Measurements from ENCODE around the gene TTC9B.
A peak's percentile ranks its signal among the peaks of the same experiment; 100 is the strongest.
"Not testable (repeated sequence)": the region's sequence is repeated elsewhere in the genome, so short reads cannot be mapped to it uniquely, and the experiment has no call there.

TTC9B gene

DNA sequence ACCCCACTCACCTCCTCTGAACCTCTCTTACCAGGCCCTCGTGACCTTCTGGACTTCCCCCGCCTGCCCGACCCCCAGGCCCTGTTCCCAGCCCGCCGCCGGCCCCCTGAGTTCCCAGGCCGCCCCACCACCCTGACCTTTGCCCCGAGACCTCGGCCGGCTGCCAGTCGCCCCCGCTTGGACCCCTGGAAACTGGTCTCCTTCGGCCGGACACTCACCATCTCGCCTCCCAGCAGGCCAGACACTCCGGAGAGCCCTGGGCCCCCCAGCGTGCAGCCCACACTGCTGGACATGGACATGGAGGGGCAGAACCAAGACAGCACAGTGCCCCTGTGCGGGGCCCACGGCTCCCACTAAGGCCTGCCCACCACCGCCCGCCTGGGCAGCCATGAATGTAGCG, 3.2 kb downstream of the TTC9B start:
- DNase-seq (ENCODE audit: low read depth) = no peak

DNA sequence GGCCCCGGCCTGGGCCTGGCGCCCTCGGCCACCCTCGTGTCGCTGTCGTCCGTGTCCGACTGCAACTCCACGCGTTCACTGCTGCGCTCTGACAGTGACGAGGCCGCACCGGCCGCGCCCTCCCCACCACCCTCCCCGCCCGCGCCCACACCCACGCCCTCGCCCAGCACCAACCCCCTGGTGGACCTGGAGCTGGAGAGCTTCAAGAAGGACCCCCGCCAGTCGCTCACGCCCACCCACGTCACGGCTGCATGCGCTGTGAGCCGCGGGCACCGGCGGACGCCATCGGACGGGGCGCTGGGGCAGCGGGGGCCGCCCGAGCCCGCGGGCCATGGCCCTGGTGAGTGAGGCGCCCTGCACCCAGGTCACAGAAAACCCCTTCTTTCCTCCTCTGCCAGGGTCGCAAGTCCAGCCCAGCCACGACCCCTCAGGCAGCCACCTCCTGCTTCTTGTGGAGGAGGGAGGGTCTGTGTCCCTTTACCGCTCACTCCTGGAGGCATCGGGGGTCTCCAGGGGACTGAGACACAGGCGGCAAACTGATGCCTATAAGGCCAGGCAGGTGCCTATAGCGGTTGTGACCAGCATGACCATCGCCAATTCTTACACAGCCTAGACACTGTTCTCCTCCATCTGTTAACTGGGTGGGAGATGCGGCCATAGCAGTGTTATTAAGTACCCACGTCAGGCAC, 4.2 kb downstream of the TTC9B start:
- no peak for DNase-seq (ENCODE audit: low read depth)

DNA sequence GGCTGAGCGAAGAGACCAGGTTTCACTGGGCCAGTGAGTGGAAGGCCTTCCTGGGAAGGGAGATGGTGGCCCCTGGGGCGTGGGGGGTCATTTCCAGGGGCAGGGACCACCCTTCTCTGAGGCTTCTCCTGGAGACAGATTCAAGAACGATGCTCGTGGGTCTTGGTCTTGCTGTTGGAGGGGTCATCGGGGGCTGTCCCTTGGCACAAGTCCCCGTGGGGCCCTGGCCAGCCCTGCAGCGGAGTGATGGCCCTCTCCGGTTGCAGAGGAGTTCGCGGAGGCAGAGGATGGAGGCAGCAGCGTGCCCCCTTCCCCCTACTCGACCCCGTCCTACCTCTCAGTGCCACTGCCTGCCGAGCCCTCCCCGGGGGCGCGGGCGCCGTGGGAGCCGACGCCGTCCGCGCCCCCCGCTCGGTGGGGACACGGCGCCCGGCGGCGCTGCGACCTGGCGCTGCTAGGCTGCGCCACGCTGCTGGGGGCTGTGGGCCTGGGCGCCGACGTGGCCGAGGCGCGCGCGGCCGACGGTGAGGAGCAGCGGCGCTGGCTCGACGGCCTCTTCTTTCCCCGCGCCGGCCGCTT, 4.8 kb downstream of the TTC9B start:
- DNase-seq (ENCODE audit: low read depth) = no peak

- DNase-seq (ENCODE audit: low read depth) = no peak
Measured at GRCh38 chr19:40210889-40211288, 7.3 kb downstream of the TTC9B start.

DNA sequence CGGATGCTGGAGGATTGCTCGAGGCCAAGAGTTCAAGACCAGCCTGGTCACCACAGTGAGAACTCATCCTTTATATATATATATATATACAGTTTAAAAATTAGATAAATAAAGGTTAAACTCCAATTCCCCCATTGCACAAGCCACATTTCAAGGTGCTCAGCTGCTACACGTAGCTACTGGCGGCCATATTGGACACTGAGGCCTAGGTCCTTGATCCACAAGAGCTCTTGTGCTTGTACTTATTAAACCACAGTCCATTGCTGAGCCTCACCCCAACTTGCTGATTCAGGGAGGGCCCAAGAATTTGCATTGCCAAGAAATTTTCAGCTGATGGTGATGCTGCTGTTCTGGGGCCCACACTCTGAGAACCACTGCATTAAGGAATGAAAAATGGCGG, 9.6 kb downstream of the TTC9B start:
- DNase-seq (ENCODE audit: low read depth) = no peak

- no peak for DNase-seq (ENCODE audit: low read depth)
Measured at GRCh38 chr19:40205760-40206159, 12.4 kb downstream of the TTC9B start.

DNA sequence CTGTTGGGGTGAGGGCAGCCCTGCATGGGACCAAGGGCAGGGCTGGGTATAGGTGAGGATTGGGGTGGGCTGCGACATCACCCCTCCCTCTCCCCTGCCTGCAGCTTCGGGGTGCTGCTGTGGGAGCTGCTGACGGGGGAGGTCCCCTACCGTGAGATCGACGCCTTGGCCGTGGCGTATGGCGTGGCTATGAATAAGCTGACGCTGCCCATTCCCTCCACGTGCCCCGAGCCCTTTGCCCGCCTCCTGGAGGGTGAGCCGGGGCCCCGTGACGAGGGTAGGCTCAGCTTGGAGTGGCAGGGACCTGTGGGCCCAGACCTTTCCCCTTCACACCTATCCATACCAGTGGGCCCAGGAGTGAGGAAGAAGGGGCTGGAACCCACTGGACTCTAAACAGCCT, 13.8 kb downstream of the TTC9B start:
- DNase-seq (ENCODE audit: low read depth) = no peak

DNA sequence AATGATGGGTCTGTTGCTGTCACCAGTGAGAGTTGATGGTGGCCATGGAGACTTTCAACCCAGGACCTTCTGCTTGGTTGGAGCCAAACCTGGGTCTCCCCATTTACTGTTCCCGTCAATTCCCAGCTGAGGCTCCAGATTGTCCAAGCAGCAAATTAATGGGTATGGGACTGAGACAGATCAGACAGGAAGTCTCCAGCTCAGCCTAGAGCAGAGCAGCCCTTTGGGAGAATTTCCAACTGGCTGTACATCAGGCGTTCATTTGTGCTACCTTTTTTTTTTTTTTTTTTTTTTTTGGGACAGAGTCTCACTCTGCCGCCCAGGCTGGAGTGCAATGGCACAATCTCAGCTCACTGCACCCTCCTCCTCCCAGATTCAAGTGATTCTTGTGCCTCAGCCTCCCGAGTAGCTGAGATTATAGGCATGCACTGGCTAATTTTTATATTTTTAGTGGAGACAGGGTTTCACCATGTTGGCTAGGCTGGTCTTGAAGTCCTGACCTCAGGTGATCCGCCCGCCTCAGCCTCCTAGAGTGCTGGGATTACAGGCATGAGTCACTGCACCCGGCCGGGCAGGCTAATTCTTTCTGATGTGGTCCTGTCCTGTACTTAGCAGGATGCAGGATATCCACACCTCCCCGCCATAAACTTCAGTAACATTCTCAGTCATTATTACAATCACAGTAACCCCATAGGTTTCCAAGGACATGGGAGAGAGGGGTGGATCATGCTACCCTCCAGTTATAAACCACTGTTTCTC, 17.7 kb downstream of the TTC9B start:
- no peak for DNase-seq (ENCODE audit: low read depth)

DNA sequence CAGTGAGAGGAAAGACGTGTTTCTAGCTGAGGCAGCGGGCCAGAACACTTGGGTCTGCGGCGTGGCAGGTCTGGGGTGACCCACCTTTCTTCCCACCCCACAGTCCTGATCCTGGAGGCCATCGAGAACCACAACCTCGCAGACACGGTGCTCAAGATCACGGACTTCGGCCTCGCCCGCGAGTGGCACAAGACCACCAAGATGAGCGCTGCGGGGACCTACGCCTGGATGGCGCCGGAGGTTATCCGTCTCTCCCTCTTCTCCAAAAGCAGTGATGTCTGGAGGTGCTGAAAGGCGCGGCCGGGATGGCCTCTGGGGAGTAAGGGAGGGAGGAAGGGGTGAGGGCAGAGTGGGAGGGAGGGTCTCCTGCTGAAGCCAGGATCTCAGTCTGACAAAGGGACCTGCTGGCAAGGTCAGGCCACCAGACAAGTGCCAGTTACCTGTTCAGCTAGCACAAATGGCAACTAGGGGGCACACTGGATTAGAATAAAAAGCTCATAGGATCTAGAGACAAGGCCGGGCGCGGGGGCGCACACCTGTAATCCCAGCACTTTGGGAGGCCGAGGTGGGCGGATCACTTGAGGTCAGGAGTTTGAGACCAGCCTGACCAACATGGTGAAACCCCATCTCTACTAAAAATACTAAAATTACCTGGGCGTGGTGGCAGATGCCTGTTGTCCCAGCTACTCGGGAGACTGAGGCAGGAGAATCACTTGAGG, 19.8 kb downstream of the TTC9B start:
- no peak for DNase-seq (ENCODE audit: low read depth)

DNA sequence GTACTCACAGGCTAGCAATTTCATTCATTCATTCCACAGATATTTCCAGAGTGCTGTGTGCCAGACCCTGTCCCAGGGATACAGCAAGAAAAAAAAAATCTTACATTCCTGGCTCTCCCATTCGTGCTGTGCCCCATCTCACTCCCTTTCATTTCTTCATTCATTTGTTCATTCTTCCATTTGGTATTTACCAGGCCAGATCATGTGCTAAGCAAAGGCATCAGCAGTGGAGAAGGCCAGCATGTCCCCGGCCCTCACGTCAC, 24.7 kb downstream of the TTC9B start:
- no peak for DNase-seq (ENCODE audit: low read depth)

DNA sequence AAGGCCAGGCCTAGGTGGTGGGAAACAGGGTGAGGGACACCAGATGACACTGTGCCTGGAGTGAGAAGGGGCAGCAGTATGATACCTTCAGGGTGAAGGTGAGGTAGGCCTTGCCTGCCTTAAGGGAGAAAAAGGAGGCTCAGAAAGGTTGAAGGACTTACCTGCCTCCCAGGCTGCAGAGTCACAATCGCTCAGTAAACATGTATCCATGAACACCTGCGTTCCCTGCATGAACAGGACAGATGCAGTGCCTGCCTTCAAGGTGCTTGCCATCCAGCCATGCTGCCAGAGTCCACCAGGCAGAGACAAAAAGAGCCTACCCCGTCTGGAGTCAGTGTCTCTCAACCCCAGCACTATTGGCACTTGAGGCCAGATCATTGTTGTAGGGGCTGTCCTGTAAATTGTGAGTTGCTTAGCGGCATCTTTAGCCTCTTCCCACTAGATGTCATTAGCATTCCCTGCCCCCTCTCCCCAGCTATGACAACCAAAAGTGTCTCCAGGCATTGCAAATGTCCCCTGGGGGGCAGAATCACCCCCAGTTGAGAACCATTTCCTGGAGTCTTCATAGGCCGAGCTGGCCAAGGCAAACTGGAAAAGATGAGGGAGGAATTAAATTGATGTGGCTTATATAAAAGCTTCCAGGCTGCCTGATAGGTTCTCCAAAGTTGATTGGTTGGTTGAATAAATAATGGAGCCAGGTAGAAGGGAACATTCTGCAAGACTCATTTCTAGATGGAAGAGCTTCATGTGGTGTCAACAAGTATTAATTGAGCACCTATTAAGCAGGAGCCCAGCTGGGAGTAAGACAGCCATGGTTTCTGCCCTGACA, 25.2 kb downstream of the TTC9B start:
- DNase-seq (ENCODE audit: low read depth) = no peak

DNA sequence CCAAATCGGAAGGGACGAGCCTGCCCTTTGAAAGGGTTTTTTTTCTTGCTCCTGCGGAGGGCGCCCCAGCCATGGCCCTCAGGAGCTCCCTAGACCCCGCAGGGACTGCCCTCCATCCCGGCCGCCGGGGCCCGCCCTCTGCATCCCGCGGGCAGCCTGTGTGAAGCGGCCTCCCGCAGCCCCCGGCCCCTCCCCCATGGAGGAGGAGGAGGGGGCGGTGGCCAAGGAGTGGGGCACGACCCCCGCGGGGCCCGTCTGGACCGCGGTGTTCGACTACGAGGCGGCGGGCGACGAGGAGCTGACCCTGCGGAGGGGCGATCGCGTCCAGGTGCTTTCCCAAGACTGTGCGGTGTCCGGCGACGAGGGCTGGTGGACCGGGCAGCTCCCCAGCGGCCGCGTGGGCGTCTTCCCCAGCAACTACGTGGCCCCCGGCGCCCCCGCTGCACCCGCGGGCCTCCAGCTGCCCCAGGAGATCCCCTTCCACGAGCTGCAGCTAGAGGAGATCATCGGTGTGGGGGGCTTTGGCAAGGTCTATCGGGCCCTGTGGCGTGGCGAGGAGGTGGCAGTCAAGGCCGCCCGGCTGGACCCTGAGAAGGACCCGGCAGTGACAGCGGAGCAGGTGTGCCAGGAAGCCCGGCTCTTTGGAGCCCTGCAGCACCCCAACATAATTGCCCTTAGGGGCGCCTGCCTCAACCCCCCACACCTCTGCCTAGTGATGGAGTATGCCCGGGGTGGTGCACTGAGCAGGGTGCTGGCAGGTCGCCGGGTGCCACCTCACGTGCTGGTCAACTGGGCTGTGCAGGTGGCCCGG, 26.1 kb downstream of the TTC9B start:
- peak; percentile 10 for DNase-seq (ENCODE audit: low read depth)

DNA sequence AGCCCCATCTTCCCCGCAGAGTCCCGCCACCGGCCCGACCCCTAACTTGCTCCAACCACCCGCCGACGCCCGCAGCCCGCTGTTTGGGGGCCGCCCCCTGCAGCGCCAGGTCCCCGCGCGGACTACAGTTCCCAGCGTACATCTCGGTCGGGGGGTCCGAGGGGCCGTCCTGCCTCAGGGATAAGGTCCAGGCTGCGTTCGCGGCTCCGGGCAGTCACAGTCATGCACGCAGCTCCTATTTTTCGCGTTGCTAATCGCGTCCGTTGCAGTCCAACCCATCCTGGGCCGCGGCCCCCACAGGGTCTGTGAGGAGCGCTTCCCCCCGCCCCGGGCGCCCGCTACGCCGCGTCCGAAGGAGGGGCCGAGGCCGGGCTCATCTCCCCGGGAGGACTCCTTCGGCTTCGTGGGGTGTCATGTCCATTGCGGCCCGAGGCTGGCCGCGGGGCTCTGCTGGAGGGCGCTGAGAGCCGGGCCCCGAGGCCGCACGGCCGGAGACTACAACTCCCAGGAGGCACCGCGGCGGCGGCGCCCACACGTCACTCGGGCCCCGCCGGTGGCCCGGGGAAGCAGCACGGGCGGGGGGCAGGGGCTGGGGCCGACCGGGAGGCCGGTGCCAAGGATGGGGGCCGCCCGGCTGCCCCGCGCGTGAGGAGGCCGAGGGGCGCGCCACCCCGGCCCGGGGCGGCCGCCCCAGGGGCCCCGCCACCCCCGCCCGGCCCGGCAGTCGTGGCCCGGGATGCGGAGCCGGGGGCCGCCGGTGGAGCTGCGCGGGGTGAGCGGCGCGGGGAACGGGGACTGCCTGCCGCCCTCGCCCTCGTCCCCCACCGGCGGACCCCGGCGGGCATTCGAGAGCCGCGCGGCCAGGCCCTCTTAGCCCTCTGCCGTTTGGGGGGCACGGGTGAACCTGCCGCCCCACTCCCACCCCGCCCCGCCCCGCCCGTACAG, 27.0 kb downstream of the TTC9B start, which contains the start of gene MAP3K10:
Gene MAP3K10, plus strand, starts transcription at position 536 of the 945 bp plus-strand sequence. CDS start 606 bp downstream, outside the sequence.
- peak; percentile 78 for DNase-seq (ENCODE audit: low read depth)

- no peak for DNase-seq (ENCODE audit: low read depth)
Measured at GRCh38 chr19:40184273-40184672, 33.9 kb downstream of the TTC9B start.

- DNase-seq (ENCODE audit: low read depth) = no peak
Measured at GRCh38 chr19:40178756-40179155, 39.4 kb downstream of the TTC9B start.

GRCh38 chr19:40177286-40178070, 40.7 kb downstream of the TTC9B start:
- DNase-seq (ENCODE audit: low read depth) = no peak

GRCh38 chr19:40175820-40176219, 42.4 kb downstream of the TTC9B start:
- DNase-seq (ENCODE audit: low read depth) = no peak

- DNase-seq (ENCODE audit: low read depth) = no peak
Measured at GRCh38 chr19:40174092-40174491, 44.1 kb downstream of the TTC9B start.

GRCh38 chr19:40171293-40171692, 46.9 kb downstream of the TTC9B start:
- not testable (repeated sequence) for DNase-seq (ENCODE audit: low read depth)
